Activated T-cell treated with anti-CD3 and anti-CD28 coated beads, Interleukin-2, amount 50 U/mL, for 24 hours (primary cell): ENCODE results near the gene DUSP6.
"Not testable (repeated sequence)": the region's sequence is repeated elsewhere in the genome, so short reads cannot be mapped to it uniquely, and the experiment has no call there.

Source experiments
- DNase-seq: peaks from one replicate; pipeline ENCODE4 v3.0.0-alpha.2; 2020
- H3K27ac Mint-ChIP-seq: 2 replicates; pipeline ENCODE4 v1.8.0; 2020; ENCODE audit warnings: mild to moderate bottlenecking, mixed read lengths
- H3K27me3 Mint-ChIP-seq: 2 replicates; pipeline ENCODE4 v1.8.0; 2020; ENCODE audit warnings: mixed read lengths
- H3K36me3 Mint-ChIP-seq: 2 replicates; pipeline ENCODE4 v1.8.0; 2020; ENCODE audit warnings: low read depth, mixed read lengths
- H3K4me1 Mint-ChIP-seq: 2 replicates; pipeline ENCODE4 v1.8.0; 2020; ENCODE audit warnings: low read depth, mixed read lengths
- H3K4me3 Mint-ChIP-seq: 2 replicates; pipeline ENCODE4 v1.8.0; 2020; ENCODE audit warnings: mild to moderate bottlenecking, moderate library complexity, mixed read lengths
- H3K9me3 Mint-ChIP-seq: 2 replicates; pipeline ENCODE4 v1.8.0; 2020; ENCODE audit warnings: mixed read lengths

The DUSP6 gene

GRCh38 chr12:89337136-89337535, 15.2 kb downstream of the DUSP6 start:
- not testable (repeated sequence) for H3K4me3 Mint-ChIP-seq, H3K36me3 Mint-ChIP-seq, H3K27me3 Mint-ChIP-seq, H3K27ac Mint-ChIP-seq, H3K9me3 Mint-ChIP-seq, DNase-seq
- peaks cover 29% of the 10 kb centered on the region for H3K4me1 Mint-ChIP-seq

DNA sequence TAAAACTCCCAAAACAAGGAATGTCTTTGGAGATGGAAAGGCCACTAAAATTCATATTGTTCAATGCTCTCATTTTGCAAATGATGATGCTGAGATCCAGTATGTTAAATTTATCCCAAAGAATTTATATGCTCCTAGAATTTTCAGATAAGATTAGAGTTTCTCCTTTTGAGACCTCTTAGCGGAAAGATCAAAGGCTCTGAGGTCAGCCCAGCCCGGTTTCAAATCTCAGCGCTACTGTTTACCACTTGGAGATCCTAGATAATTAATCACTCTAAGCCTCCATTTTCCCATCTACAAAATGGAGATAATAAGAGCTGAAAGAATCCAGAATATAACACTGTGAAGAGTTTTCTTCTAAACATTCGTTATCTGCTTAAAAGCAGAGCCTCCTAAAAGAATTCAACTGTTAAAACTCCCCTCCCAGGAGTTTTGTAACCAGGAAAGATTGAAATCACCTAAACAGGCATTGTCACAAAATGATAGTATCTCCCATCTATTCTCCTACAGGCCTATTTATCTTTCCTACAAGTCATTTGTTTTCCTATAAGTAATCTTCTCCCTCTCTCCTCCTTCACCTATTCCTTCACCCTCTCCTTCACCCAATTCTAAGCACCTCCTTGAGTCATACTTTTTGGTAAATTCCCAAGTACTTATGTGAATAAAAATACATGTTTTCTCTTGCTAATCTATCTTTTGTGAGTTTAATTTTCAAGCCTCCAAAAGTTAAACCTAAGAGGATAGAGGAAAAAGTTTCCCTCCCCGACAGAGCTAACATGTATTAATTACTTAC, 16.7 kb downstream of the DUSP6 start:
- no peaks in the 10 kb centered on the region for H3K27me3 Mint-ChIP-seq
- H3K4me3 Mint-ChIP-seq: no peak overlapping the region
- no peak for DNase-seq
- H3K9me3 Mint-ChIP-seq: peaks cover 5% of the 10 kb centered on the region
- H3K4me1 Mint-ChIP-seq: peaks cover 20% of the 10 kb centered on the region
- no peak overlapping the region for H3K27ac Mint-ChIP-seq
- no peaks in the 10 kb centered on the region for H3K36me3 Mint-ChIP-seq

- DNase-seq: no peak
- Mint-ChIP-seq H3K36me3 (no peaks in the 10 kb centered on the region), H3K4me3 (no peak overlapping the region), H3K9me3 (peaks cover 8% of the 10 kb centered on the region), H3K27me3 (no peaks in the 10 kb centered on the region), H3K27ac (no peak overlapping the region), H3K4me1 (peaks cover 20% of the 10 kb centered on the region)
Observed at GRCh38 chr12:89334548-89335169, 17.6 kb downstream of the DUSP6 start.

GRCh38 chr12:89333564-89334252, 18.6 kb downstream of the DUSP6 start:
- H3K9me3 Mint-ChIP-seq: peaks cover 8% of the 10 kb centered on the region

DNA sequence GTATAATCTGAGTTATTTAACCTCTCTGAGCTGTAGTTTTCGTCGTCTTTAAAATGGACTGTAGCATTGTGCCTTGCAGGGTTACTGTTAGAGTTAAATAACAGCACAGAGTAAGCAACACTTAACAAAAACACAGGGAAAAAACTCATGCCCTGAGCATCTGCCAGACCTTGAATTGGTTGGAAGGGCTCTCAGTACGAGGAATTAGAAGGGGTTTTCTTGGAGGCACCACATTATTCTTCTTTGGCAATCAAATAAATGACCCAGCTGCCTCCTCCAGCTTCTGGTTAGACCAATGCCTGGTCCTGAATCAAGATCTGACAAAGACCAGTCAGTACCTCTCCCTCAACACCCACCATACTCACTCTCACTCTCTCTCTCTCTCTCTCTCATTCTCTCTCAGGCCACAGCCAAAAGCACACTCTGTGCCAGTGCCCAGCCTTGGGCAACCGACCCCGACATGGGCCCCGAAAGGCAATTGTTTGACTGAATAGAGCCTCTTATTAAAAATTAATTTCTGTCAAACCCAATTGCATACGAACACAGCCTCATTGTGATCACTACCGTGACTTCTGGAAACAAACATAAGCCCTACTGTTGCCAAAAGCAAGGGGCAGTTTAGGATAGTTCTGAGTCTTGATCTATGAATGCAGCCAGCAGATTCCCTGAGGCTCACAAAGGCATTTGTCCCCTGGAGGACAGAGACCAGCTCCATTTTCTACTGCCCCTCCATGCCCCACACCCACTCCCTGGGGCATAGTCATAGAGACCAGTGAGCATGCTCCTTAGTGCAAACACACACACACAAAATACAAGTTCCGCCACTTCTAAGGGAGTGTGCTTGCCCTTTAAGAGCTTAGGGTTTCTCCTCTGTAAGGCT, 23.9 kb downstream of the DUSP6 start:
- peaks cover 8% of the 10 kb centered on the region for H3K9me3 Mint-ChIP-seq
- H3K4me3 Mint-ChIP-seq: no peak overlapping the region
- no peaks in the 10 kb centered on the region for H3K27me3 Mint-ChIP-seq
- H3K4me1 Mint-ChIP-seq: peaks cover 18% of the 10 kb centered on the region
- no peaks in the 10 kb centered on the region for H3K36me3 Mint-ChIP-seq
- H3K27ac Mint-ChIP-seq: no peak overlapping the region
- DNase-seq: no peak

More at GRCh38 chr12:89333564-89334252, 18.6 kb downstream of the DUSP6 start:
- no peak for DNase-seq
- H3K4me1 Mint-ChIP-seq: peaks cover 20% of the 10 kb centered on the region
- H3K27me3 Mint-ChIP-seq: no peaks in the 10 kb centered on the region
- H3K4me3 Mint-ChIP-seq: peak overlapping the region; percentile 13
- peak overlapping the region; percentile 67 for H3K27ac Mint-ChIP-seq
- no peaks in the 10 kb centered on the region for H3K36me3 Mint-ChIP-seq

DNA sequence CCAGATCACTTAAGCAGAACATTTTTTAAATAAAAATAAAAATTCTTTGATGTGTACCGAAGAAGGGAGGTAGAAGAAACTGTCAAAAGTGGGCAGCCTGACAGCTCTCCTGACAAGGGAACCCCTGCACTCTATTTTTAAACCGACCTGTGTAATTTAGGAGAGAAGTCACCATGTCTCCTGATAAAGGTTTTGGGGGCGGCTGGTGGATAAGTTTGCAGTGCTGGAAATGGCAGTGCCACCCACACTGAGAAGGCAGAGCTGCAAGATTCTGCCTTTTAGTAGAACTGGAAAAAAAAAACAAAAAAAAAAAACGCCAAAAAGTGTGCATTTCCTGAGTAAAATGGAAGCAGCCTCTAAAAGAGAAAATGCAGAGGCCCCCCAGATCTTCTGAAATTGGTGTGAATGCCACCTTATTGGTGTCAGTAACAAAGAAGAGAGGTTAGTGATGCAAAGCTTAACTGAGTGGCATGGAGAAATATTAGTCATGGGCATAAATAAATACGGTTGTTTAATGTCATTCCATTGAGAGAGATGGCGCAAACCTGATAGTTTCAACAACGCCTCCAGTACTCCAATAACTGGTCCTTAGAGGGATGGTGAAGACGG, 24.7 kb downstream of the DUSP6 start:
- DNase-seq: no peak
- H3K27me3 Mint-ChIP-seq: no peaks in the 10 kb centered on the region
- peaks cover 11% of the 10 kb centered on the region for H3K4me1 Mint-ChIP-seq
- no peak overlapping the region for H3K27ac Mint-ChIP-seq
- H3K9me3 Mint-ChIP-seq: peaks cover 8% of the 10 kb centered on the region
- H3K4me3 Mint-ChIP-seq: no peak overlapping the region
- H3K36me3 Mint-ChIP-seq: no peaks in the 10 kb centered on the region

GRCh38 chr12:89326239-89327040, 25.9 kb downstream of the DUSP6 start:
- no peak overlapping the region for H3K27ac Mint-ChIP-seq
- no peak for DNase-seq
- peaks cover 11% of the 10 kb centered on the region for H3K4me1 Mint-ChIP-seq
- H3K4me3 Mint-ChIP-seq: no peak overlapping the region
- H3K27me3 Mint-ChIP-seq: no peaks in the 10 kb centered on the region
- H3K9me3 Mint-ChIP-seq: peaks cover 8% of the 10 kb centered on the region
- no peaks in the 10 kb centered on the region for H3K36me3 Mint-ChIP-seq

- Mint-ChIP-seq H3K36me3 (no peaks in the 10 kb centered on the region), H3K4me3 (no peak overlapping the region), H3K27ac (no peak overlapping the region), H3K4me1 (peaks cover 11% of the 10 kb centered on the region), H3K27me3 (no peaks in the 10 kb centered on the region), H3K9me3 (peaks cover 1% of the 10 kb centered on the region)
- no peak for DNase-seq
Observed at GRCh38 chr12:89325495-89325894, 26.8 kb downstream of the DUSP6 start.

DNA sequence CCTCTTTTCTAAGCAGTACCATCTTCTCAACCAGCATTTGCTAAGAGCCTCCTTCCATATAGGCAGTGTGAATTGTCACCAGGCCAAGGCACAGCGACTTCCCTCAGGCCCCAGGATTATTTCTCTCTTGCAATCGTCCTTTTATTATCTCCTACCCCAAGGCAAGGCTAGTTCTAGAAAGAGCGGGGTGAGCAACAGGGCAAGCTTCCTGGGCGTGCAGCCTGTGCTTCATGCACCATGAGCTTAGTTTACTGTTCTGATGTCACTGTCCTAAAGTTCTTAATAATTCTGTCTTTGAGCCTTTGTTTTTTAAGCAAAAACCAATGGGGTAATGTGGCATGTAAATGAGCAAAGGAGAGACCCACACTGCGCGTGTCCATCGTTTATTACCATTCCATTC, 27.9 kb downstream of the DUSP6 start:
- H3K36me3 Mint-ChIP-seq: no peaks in the 10 kb centered on the region
- H3K27me3 Mint-ChIP-seq: no peaks in the 10 kb centered on the region
- no peak overlapping the region for H3K4me3 Mint-ChIP-seq
- H3K4me1 Mint-ChIP-seq: peaks cover 11% of the 10 kb centered on the region
- DNase-seq: no peak
- no peak overlapping the region for H3K27ac Mint-ChIP-seq
- no peaks in the 10 kb centered on the region for H3K9me3 Mint-ChIP-seq

DNA sequence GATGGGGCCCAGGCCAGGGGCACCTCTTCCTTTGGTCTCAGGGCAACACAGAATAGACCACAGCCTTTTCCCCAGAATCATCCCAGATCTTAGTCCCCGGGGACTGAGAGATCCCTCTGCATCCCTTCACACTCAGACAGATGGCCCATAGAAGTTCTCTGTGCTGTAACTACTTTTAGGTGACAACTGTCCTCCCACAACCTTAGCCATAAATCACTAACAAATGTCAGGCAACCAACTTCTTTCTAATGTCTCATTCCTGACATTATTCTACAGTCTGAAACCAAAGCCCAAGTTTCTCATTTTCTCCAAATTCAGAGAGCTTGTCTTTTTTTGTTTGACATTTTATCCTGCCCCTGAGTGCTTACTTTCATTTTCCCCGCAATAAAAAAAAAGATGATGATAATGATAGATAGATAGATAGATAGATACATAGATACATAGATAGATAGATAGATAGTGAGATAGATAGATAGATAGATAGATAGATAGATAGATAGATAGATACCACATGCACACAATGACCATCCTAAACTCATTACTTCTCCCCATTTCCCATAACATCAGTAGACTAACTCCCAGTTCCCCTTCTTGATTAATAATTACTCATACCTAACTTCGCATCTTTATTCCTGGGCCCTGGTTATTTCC, 28.6 kb downstream of the DUSP6 start:
- Mint-ChIP-seq H3K36me3 (no peaks in the 10 kb centered on the region), H3K9me3 (no peaks in the 10 kb centered on the region), H3K4me3 (no peak overlapping the region), H3K27ac (no peak overlapping the region), H3K4me1 (peaks cover 11% of the 10 kb centered on the region), H3K27me3 (no peaks in the 10 kb centered on the region)
- no peak for DNase-seq

- no peak overlapping the region for H3K4me3 Mint-ChIP-seq
- peaks cover 14% of the 10 kb centered on the region for H3K4me1 Mint-ChIP-seq
- no peak overlapping the region for H3K27ac Mint-ChIP-seq
- no peaks in the 10 kb centered on the region for H3K36me3 Mint-ChIP-seq
- H3K9me3 Mint-ChIP-seq: no peaks in the 10 kb centered on the region
- no peak for DNase-seq
- H3K27me3 Mint-ChIP-seq: no peaks in the 10 kb centered on the region
Observed at GRCh38 chr12:89320735-89321134, 31.6 kb downstream of the DUSP6 start.

- no peaks in the 10 kb centered on the region for H3K27me3 Mint-ChIP-seq
- H3K27ac Mint-ChIP-seq: no peak overlapping the region
- no peaks in the 10 kb centered on the region for H3K36me3 Mint-ChIP-seq
- peaks cover 14% of the 10 kb centered on the region for H3K4me1 Mint-ChIP-seq
- H3K4me3 Mint-ChIP-seq: no peak overlapping the region
- no peak for DNase-seq
- no peaks in the 10 kb centered on the region for H3K9me3 Mint-ChIP-seq
Observed at GRCh38 chr12:89319606-89320005, 32.7 kb downstream of the DUSP6 start.

DNA sequence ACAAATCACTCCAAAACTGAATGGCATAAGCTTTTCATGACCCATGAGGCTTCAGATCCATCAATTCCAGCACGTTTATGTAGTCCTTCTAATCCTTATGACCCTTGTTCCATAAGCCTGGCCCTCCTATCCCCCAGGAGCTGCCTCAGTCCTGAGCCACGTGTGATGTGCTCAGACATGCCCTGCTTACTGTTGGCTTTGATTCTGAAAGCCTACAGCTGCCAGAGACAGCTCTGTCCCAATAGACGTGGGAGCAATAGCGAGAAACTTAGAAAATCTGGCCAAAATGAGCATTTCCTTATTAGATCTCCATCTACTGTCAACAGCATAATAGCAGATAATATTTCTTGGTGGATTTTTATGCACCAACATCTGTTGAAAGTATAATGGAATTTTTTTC, 33.2 kb downstream of the DUSP6 start:
- Mint-ChIP-seq H3K4me3 (no peak overlapping the region), H3K27me3 (no peaks in the 10 kb centered on the region), H3K9me3 (no peaks in the 10 kb centered on the region), H3K27ac (no peak overlapping the region), H3K4me1 (peaks cover 16% of the 10 kb centered on the region), H3K36me3 (no peaks in the 10 kb centered on the region)
- DNase-seq: no peak
